Measurements from ENCODE around the gene HPSE2. TPM values are rescaled to one million over a fixed set of nuclear protein-coding genes. Genes with fewer than 3 reads are reported as not detected.

Gene HPSE2
- total RNA-seq, 1 experiment from 2014 or later = not detected

DNA sequence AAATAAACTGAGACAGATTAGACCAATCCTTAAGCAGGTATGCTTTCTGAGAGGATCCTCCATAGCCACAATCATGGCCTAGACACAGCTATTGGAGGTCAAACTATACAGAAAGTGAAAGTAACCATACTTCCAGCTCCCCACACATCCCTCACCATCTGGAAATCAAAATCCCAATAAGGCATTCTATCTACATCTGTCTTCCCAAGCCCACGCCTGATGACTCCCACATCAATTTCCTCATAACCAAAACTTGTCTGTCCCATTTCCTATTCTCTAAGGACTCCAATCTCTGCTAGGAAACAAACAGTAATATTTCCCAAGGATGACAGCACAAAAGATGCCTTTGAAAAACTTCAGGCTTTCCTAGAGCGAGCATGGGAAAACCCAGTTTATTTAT lies 541.6 kb downstream of the HPSE2 start:
- no peak for DNase-seq (ENCODE audit: low read depth)

DNA sequence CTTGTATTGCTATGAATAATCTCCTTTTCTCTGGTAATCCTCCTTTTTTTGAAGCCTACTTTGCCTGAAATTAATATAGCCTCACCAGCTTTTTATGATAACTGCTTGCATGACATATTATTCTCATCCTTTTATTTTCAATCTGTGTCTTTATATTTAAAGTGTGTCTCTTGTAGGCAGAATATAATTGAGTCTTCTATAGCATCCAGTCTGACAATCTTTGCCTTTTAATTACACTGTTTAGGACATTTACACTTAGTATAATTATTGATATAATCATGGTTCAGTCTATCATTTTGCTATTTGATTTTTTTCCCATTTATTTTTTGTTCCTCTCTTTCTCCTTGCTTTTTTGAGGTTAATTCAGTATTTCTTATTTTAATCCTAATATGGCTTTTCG lies 548.0 kb downstream of the HPSE2 start:
- no peak for DNase-seq (ENCODE audit: low read depth)

DNA sequence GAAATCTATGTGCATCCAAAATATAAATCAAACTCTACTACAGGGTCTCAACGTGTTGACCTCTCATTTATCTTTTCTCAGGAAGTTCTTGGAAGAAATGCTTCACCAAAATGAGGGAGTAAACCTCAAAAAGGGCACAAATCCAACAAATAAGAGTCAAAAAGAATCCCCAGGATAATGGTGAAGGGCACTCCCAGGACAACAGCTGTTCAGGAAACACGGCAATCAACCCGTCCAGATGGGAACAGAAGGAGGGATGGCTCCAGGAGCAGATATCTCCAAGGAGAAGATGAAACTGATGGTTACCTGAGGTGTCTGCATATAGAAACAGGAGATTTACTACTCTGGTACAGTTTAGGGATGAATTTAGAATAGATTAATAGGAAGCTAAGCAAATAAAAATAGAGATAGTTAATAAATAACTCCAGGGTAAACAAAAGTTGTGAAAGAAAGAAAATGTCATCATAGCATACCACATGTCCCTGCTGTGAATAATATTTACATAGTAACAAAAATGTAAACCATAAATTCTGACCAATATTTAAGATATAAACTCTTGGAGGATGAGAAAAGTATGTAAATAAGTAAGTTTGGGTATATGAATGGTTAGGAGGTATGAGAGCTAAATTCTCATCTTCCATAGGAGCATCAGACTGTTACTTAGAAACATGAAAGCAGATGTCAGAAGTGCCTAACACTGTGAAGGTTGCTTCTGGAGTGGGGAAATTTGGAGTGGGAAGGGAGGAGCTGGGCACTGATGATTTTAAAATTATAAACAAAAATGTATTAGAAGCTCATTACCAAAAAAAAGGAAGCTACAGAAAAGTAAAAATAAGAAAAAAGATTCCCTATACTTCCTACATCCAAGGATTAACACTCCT lies 551.4 kb downstream of the HPSE2 start:
- DNase-seq (ENCODE audit: low read depth) = no peak

DNA sequence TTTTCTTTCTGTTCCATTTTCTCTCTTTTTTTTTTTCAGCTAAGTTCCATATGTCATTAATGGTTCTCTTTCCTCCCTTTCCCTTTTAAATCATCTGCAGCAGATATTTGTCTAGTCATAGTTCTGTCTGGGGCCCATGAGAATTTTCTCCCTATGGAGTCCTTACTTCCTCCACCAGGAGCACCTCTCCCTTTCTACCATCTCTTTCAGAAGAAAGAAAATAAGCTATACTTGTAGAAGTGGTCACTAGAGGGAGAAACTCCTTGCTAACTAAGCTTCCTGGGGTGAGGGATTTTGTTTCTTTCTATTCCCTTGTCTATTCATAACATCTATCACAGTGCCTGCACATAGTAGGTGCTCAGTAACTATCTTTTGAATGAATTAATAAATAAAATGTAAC lies 558.8 kb downstream of the HPSE2 start:
- no peak for DNase-seq (ENCODE audit: low read depth)

DNA sequence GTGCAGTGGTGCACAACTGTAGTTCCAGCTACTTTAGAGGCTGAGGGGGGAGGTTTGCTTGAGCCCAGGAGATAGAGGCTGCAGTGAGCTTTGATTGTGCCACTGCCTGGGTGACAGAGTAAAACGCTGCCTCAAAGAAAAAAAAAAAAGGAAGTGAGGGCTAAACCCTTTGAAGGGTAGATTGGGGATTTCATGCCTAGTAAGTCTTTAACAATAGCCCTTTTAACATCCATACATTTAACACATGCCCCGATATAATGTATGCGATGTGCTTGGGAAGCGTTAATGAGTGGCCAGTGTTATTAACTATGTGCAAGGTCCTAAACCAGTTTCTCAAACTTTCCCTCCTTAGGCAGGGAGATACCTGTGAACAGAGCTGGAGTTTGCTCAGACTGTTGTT lies 559.8 kb downstream of the HPSE2 start:
- DNase-seq (ENCODE audit: low read depth) = no peak

DNA sequence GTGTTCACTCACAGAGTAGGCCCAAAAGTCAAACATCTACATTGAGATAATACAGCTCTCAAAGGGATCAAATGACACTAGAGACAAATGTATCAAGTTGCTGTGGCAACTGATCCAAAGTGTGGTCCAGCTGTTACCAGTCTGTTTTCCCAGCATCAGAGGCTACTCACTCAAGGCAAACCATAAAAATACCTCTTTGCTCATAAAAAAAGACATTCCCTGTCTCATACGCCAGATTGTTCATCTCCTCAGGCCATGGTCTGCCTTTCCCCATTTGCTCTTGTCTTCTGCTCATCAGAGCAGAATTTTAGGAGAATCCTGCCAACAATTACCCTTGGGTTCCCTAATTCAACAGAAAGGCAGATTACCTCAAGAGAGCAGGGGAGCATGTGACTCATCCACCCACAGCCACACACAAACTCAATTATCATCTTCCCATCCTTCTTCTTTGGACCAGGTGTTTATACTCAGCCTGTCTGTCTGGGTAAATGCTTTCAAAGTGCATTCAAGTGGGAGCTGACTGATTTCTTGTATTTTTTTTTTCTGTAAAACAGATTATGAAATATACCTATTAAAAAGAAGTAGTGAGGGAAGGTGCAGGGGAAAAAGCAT lies 562.4 kb downstream of the HPSE2 start:
- DNase-seq (ENCODE audit: low read depth) = peak; percentile 8

DNA sequence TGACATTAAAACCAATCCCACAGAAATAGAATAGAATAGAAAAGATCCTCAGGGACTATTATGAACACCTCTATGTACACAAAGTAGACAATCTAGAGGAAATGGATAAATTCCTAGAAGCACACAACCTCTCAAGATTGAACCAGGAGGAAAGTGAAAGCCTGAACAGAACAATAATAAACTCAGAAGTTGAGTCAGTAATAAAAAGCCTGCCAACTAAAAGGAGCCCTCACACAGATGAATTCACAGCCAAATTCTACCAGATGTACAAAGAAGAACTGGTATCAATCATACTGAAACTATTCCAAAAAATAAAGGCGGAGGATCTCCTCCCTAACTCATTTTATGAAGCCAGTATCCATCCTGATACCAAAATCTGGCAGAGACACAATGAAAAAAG lies 568.6 kb downstream of the HPSE2 start:
- DNase-seq (ENCODE audit: low read depth) = no peak

DNA sequence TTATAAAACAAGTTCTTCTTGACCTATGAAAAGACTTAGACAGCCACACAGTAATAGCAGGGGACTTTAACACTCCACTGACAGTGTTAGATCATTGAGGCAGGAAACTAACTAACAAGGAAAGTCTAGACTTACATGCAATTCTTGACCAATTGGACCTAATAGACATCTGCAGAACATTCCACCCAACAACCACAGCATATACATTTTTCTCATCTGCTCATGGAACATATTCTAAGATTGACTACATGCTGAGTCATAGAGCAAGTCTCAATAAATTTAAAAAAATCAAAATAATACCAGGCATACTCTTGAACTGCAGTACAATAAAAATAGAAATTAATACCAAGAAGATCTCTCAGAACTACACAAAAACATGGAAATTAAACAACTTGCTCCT lies 569.4 kb downstream of the HPSE2 start:
- no peak for DNase-seq (ENCODE audit: low read depth)

DNA sequence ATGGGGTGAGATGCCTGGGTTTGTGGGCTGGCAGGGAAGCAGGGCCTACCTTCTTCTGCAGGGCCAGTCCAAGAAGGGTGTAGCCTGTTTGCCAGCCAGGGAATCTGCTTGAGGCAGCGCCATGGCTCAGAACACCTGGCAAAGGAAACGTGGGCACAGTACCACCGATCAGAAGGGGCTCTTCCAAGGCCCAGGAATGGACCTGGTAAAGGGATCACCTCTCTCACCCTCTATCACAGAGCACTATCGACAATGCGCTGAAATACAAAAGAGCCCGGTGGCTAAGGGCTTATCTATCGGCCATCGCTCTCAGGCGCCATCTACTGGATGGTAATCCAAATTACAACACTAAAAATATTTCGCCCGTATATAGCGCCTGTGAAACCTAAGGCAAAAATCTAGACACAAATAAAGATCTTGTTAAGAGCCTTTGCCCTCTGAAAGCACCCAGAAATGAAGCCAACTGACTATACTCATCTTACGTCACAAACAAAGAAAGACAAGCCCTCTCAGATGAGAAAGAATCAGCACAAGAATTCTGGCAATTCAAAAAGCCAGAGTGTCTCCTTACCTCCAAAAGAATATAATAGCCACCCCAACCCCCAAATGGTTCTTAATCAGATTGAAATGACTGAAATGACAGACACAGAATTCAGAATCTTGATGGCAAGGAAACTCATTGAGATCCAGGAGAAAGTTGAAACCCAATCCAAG lies 571.2 kb downstream of the HPSE2 start:
- peak; percentile 11 for DNase-seq (ENCODE audit: low read depth)

DNA sequence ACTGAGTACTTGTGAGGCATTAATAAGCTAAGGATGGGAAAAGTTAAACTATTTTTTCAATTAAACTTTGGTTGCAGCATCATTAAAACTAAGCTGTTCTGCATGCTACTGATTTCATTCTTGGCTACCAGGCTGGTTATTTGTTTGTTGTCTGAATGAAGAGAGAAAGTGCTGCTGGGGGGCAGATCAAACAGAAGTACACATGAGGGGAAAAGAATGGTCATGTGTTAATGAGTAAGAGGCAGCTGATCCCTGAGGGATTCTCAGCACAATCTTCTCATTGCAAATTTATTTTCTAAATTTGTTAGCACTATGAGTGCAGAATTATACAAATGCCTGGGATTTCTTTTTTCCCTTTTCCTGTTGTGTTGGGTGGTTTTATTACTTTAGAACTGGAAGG lies 575.7 kb downstream of the HPSE2 start:
- no peak for DNase-seq (ENCODE audit: low read depth)

DNA sequence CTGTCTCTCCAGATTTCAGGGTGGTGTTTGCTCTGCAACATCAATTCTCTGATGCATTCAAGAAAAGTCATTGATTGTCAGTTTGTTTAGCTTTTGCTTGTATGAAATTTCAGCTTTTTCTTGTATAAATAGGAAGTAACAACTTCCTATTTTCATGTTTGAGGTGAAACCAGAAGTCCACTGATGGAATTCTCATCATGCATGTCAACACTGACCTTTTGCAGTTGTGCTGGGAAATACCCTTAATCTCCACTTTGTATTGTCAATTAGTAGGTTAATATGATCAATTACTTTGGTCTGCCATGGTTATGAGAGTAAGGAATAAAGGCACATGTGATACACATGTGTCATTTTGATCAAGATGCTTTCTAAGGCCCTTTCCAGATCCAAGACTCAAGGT lies 580.2 kb downstream of the HPSE2 start:
- no peak for DNase-seq (ENCODE audit: low read depth)

DNA sequence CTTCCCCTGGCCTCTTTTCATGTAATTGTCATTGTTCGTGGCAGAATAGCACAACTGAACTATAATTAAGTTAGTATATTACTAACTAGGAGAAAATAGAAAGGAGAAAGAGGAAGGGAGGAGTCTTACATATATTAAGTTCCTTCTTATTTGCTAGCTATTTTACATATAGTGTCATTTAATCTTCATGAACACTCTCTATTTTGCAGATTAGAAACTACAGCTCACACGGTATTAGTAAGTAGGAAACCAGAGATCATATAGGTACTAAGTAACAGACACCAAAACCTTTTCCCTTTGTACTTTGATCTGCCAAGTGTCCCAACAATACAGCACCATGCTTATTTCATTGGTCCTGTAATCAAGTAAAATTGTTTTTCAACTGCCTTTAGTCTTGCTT lies 586.5 kb downstream of the HPSE2 start:
- DNase-seq (ENCODE audit: low read depth) = no peak

DNA sequence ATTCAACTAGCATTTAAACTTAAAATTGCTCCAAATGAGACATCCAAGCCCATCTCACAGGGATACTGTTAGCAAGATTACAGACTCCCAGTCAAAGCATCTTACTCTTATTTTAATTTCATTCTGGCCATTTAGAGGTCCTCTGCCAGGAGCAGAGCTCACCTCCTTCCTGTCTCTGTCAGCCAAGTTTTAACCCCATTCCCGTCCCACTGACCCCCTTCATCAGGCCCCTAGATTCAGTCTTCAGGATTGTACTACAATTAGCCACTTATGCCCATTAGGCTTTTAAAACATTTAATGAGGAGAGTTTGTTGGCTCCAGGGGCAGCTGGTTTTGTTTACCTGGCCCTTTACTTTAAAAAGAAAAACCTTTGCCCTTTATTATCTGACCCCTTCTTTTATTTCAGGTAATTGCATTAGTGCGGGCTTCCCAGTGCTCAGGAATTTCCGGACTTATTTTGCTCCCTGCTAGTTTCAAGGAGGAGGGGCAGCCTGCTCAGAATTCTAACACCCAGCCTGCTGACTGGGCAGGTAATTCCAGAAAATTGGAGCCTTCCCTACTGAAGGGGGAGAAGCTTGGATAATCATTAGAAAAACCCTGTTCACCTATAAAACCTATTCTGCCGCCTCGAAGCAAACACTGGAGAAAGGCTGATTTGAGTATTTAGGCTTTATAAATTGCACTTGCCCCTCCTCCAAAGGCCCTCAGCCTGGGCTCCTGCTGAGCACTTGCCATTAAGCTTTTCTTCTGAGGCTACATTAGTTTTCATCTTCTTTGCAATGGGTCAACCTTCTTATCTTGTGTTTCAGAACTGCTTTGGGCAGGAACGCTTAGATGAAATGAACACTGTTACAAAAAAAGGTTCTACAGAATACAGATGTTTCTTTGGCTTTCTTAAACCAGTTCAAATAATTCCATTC lies 588.4 kb downstream of the HPSE2 start:
- DNase-seq (ENCODE audit: low read depth) = no peak

DNA sequence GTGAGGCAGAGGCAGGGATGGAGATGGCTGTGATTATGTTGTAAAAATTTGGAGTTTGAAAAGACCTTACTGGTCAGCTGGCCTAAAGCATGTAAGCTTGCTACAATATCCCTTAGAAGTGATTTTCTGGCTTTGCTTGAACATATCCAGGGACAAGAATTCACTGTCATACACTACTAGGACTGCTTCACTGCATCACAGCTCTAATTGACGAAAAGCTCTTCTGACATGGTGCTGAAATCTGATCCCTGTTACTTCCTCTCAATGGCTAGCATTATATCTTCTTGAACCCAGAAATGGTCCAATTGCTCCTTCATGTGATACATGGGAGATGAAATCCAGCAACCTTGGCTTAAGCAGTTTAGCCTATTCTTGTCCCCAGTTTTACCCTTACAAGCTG lies 591.2 kb downstream of the HPSE2 start:
- DNase-seq (ENCODE audit: low read depth) = no peak

DNA sequence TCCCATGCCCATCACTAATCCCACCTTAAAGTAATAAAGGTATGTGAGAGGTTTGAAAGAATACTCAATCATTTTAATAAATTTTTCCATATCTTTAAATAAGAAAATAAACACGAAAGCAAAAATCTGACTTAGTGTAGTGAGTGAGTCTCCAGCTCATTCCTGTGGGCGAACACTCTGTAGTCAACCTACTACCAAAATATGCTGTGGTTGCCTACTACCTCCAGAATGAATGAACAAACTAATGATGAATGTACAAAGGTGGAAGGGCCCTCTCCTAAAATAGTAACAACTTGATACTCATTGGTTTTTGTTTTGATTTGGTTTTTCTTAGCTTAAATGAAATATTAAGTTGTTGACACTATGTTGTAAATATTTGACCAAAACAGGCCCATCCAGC lies 593.4 kb downstream of the HPSE2 start:
- DNase-seq (ENCODE audit: low read depth) = no peak

DNA sequence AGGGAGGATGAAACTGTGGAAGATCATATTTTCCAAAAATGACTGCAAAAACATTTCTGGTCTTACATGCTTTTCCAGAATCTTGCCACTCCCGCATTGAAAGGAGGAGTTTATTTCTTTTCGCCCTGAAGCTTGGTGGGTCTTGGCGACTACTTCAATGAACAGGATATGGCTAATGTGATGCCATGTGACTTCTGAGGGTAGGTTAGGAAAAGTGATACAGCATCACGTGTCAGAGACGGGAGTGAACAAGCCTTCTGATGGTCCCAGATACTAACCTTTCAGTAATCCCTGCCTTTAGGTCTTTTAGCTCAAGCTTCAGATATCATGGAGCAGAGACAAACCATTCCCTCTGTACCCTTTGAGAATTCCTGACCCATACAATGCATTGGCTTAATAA lies 596.7 kb downstream of the HPSE2 start:
- no peak for DNase-seq (ENCODE audit: low read depth)

DNA sequence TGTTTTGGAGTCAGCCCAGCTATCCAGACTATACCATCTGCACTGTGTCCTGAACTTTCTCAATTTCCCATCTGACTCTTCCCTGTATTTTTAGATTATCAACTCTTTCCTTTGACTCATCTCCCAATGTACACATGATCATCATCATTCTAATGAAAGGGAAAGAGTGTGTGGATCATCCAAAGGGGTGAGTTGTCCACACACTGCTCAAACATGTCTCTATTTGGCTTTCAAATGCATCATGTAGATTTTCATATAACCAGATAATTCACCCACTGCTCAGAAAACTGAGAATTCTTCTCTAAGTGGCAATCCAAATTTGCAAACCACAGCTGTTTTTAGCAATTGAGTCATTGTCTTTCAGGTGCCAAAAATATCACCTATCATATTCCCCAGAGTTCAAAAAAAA lies 598.7 kb downstream of the HPSE2 start:
- DNase-seq (ENCODE audit: low read depth) = no peak

DNA sequence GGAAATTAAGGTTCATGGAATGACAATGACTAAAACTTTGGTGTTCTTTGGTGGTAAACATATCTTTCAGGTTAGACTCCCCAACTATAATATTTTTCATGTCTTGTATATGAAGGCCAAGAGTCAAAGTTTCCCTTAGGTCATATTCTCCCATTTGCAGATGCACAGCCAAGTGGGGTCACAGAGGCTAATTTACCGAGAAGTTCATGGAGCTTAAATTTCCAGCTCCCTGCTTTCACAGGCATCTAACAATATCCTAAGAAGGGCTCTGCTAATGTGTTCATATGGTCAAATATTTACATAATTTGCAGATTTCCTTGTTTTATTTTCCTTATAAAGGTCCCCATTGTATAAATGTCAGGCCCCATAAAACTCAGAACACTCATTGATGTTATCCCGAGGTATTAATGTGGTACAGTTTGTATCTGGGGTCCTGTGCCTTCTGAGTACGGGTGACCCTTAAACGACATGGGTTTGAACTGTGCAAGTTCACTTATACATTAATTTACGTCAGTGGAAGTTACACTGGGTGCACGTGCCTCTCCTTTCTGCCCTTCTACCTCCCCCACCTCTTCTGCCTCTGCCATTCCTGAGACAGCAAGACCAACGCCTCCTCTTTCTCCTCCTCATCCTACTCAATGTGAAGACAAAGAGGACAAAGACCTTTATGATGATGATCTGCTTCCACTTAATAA lies 603.0 kb downstream of the HPSE2 start:
- no peak for DNase-seq (ENCODE audit: low read depth)

DNA sequence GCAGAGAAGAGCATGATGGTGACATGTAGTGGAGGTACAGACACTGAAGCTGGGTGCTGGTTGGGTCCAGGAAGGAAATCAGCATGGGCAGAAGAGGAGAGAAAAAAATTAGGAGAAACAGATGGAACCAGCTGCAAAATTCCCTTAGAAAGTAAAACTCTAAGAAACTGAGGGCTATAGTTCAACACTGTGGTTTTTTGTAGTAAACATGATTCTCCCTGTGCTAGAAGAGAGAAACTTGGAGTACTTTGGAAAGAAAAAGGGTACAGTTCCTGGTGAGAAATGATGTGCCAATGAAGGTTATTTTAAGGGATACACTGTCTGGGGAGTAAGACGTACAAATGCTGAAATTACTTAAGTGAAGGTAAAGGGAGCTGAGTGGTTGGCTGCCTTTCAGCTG lies 607.4 kb downstream of the HPSE2 start:
- no peak for DNase-seq (ENCODE audit: low read depth)

DNA sequence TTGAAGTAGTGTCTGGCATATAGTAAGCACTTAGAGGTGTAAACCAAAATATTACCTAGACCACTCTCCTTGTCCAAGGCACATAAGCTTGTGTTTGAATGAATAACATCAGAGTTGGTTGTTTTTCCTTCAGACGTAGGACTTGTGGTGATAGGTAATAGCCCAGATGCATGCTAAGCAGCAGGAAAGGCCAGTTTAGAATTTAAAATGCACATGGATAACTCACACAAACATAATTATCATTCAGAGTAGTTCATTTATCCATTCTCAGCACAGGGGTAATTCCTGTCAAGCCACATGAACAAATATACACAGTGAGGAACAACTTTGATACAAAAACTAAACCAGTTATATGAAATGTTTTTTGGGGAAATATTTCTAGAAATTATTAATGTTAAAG lies 607.9 kb downstream of the HPSE2 start:
- DNase-seq (ENCODE audit: low read depth) = no peak

DNA sequence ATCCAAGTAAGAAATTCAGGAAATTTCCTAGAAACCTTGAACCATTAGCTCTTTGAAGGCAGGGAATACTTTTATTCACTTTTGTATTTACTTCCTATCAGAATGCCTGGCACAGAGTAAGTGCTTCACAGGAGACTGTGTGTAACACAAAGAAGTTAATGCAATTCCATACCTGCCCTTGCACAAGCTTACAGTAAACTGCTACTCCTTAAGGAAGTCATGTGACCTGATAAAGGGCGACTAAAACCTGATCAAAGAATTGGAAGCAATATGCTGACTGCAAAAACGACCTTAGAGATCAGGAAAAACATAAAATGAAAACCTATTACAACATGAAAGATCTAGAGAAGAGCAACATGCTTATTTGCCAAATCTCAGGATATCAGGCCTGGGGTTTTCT lies 610.7 kb downstream of the HPSE2 start:
- no peak for DNase-seq (ENCODE audit: low read depth)
